ENCODE measurements around the gene KIAA0753. TPM values are rescaled to one million over a fixed set of nuclear protein-coding genes. Genes with fewer than 3 reads are reported as not detected.

Gene KIAA0753
- polyA plus RNA-seq, 1 of the 3 experiments (the other 2 are of a cell fraction): 7.2 TPM

- no peak for TF ChIP-seq POLR2AphosphoS5 (IDR thresholded peaks at IDR 0.05; ENCODE audit: low read depth, low read length)
- no peak for TF ChIP-seq CTCF (IDR thresholded peaks at IDR 0.05)
- TF ChIP-seq MXI1 (IDR thresholded peaks at IDR 0.05; ENCODE audit: low read depth, low read length): no peak
- no peak for TF ChIP-seq YY1 (IDR thresholded peaks at IDR 0.05; ENCODE audit: low read depth)
- no peak for TF ChIP-seq RFX5 (IDR thresholded peaks at IDR 0.05; ENCODE audit: low read length)
- no peak for TF ChIP-seq ELF1 (IDR thresholded peaks at IDR 0.05)
- TF ChIP-seq NRF1 (IDR thresholded peaks at IDR 0.05; ENCODE audit: low read depth, low read length): no peak
- no peak for TF ChIP-seq GATA2 (CRISPR knock-in tag; IDR thresholded peaks at IDR 0.05)
- no peak for TF ChIP-seq JUND (IDR thresholded peaks at IDR 0.05)
- TF ChIP-seq RCOR1 (IDR thresholded peaks at IDR 0.05; ENCODE audit: low read length): no peak
- TF ChIP-seq USF1 (IDR thresholded peaks at IDR 0.05; ENCODE audit: borderline replicate concordance, low read depth): no peak
- no peak for TF ChIP-seq SIN3A (IDR thresholded peaks at IDR 0.05; ENCODE audit: borderline replicate concordance, low read depth, low read length)
- TF ChIP-seq ZBTB33 (IDR thresholded peaks at IDR 0.05; ENCODE audit: borderline replicate concordance, low read depth): no peak
- peak; percentile 29; the same call in 1 of the 2 replicates for TF ChIP-seq PBX3 (IDR thresholded peaks at IDR 0.05)
- TF ChIP-seq TAF1 (IDR thresholded peaks at IDR 0.05; ENCODE audit: borderline replicate concordance, low read depth, low read length): no peak
- no peak for TF ChIP-seq FOXM1 (IDR thresholded peaks at IDR 0.05; ENCODE audit: low read depth)
- no peak for TF ChIP-seq CHD2 (IDR thresholded peaks at IDR 0.05; ENCODE audit: low read length, partially characterized antibody)
- TF ChIP-seq RXRA (IDR thresholded peaks at IDR 0.05; ENCODE audit: borderline replicate concordance, low read depth): no peak
- TF ChIP-seq EP300 (IDR thresholded peaks at IDR 0.05; ENCODE audit: borderline replicate concordance in 1 of 2, low read depth in 1 of 2, low read length in 1 of 2): 0 out of 4 replicates have a peak, but pooled peaks of 1 of the 2 experiments have one; percentile 25
- TF ChIP-seq GABPA (IDR thresholded peaks at IDR 0.05; ENCODE audit: low read depth): no peak
These were observed 48.8 kb downstream of the KIAA0753 start (continued) for GRCh38 chr17:6591599-6592158.

Measured in SK-N-SH (cell line).